COLO829 (cell line): ENCODE results near the gene NMT2.
A peak's percentile ranks its signal among the peaks of the same experiment; 100 is the strongest.

Experiments used
- DNase-seq: peaks from one replicate; pipeline ENCODE4 v3.0.0; 2012; ENCODE audit warnings: low spot score

NMT2 gene

DNA sequence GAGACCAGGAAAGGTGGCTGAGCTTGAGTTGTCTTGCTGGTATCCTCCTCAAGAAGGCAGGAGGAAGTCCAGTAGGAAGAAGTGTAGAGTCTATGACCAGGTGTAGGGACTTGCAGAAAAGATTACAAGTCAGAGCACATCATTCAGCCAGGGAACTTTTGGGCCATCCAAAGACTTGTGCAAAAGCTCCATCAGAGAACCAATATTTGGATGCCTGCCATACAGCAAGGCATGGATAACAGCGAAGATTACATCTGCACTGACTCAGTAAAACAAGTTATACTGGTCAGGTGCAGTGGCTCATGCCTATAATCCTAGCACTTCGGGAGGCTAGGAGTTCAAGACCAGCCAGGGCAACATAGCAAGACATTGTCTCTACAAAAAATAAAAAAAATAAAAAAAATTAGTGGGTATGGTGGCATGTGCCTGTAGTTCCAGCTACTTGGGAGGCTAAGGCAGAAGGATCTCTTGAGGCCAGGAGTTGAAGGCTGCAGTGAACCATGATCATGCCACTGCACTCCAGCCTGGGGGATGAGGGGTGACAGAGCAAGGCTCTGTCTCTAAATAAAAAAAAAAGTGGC lies 13.2 kb upstream of the NMT2 start:
- no peak for DNase-seq

DNA sequence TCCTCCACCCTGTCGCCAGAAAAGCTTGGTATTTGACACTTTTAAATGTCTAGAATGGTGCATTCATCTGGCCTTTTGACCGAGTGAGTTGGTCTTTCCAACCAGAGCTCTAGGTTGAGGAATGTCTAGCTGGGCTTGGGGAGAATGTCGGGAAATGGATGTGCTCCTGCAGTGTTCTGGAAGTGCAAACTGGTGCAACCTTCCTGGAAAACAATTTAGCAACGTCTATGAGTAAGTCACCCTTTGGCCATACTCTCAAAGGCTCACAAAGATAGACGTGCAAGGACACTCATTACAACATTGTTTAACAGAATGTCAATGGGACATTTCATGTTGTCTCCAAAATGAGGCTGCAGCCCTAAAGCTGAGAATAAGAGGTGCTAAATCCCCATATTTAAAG lies 12.2 kb upstream of the NMT2 start:
- no peak for DNase-seq

DNA sequence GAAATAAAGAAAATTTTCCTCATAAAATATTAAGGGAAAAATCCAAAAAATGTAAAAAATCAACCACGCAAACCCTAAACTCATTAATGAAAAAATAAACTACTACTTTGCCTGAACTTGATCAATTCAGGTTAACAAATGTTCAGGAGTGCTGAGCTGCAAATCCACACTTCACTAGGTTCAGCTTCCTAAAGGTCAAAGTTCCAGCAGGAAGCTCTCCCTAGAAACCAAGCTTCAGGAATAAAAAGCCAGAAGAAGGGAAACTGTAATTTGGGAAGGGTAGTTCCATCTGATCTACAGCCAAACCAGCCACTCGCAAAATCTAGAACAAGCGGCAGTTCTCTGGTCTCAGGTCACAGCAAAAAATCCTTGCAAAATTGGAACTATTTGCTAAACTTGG lies 7.8 kb upstream of the NMT2 start:
- no peak for DNase-seq

DNA sequence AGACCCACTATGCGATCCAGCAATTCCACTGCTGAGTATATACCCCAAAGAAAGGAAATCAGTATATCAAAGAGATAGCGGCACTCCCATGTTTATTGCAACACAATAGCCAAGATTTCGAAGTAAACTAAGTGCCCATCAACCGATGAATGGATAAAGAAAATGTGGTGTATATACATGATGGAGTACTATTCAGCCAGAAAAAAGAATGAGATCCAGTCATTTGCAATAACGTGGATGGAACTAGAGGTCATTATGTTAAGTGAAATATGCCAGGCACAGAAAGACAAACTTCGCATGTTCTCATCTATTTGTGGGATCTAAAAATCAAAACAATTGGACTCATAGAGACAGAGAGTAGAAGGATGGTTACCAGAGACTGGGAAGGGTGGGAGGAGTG lies 7.1 kb upstream of the NMT2 start:
- no peak for DNase-seq

DNA sequence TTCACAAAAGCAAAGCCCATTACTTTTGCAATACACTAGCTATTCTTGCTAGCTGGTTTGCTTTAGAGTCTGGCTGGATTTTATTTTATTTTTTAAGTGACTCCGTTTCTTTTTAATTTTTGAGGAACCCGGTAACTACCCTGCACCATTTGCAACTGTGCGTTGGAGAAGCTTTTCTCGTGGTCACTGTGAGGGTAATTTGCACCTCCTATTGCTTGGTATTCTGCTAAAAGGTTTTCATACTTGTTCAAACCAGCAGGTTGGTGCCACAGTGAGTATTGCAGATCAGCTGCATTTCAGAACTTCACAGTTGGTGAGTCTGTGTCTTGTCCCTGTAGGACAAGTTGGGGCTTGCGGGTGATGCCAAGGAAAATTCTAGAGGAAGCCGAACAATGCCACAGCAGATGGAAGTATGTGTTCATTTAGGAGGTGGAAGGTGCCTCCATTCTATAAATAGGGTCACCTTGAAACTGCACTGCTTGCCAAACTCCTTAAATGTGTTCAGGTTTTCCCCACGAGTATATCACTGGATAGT lies 3.9 kb upstream of the NMT2 start:
- no peak for DNase-seq

DNA sequence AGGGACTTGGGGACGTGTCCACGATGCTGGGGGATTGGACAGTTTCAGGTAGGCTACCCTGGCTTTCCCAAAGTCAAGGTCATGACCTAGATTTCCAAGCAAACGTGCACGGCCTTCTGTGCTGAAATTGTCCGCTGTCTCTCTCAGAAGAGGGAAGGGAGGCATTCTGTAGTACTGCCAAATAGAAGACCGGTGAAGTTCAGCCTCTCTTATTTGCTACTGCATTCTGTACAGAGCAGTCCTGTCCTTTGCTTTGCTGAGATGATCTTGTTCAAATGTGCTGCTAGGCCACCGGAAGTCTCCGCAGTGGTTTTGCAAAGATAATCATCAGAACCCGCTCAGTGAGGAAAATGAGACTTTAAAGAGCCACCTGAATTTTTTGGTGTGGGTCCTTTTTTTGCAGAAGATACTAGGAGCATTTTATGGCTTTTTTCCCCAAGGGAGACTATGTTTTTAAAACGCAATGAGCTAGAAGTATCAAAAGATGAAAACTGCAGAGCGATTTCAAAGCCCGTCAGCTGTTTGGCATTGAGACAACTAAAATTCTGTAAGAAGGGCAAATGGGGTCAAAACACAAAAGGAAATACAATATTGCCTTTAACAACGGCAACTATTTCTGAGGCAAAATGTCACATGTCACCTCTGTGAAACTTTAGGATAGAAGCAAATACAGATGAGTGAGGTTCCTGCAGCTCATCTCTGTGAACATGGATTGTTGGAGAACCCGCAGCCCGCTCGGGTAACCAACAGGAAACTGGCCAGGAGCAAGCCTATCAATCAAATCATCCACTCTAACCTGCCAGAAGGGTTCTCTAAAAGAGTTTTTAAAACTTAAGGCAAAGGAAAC lies 1.3 kb upstream of the NMT2 start:
- DNase-seq = no peak

DNA sequence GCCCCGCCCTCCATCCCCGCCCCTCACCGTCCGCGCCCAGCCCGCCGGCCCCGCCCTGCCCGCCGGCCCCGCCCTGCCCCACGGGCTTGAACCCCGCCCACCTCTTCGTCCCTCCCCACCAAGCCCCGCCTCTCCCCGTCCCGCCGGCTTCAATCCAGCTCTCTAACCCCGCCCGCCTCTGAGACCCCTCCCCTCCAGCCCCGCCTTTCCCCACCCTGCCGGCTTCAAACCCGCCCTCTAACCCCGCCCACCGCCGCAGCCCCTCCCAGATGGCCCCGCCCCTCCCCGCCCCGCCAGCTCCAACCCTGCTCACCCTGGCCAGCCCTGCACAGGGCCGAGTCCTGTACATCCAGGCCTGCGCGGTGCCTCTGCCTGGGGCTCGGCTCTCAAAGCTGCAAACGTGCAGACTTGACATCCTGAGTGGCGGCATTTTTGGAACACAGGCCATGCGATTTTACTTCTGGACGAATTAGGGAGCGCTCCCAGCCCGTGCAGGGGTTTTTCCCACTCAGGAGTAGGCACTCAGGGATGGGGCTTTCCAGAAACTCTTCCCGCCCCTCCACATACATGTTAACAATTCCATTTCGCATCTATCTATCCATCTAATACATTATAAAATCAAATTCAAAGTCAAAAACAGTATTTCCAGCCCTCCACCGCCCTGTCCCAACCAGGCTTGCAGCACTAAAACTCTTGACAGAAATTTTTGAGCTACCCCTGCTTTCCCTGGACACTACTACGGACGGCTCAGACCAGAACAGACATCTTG lies 477 bp upstream of the NMT2 start:
- DNase-seq = peak; percentile 94

DNA sequence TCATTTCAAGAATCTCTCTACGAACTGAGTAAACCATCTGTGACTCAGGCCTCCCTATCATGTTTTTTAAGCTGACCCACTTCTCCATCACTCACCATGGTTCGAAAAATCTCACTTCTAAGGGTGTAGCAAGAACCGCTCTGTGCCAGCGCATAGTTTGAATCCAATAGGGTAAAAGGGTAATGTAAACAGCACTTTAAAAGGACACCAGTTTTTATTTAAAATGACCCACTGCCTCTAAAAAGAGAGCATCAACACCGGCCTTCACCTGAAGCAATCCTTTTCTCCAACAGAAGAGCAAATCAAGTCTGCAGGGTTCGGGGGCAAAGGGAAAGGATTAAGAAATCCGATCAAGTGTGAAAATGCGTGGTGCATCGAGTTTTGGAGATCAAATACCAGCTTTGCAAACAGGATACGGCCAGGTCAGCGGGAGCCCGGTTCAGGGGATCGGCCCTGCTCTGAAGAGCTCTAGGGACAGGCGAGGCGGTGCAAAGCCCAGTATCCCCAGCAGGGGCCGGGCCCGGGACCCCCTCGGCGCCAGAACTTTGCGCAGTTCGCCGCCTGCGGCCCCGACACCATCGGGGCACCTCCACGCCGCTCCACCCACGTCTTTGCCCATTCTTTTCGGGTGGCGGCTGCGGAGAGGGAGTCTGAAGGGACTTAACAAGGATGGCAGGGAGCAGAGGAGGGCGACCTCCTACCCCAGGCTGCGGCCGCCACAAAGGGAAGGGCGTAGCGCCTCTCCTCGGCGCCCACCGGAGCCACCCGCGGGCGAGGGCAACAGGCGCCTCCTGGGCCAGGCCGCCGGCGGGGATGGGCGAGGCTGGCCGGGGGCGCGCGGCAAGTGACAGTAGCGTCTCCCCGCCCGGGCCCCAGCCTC lies 842 bp downstream of the NMT2 start:
- no peak for DNase-seq

DNA sequence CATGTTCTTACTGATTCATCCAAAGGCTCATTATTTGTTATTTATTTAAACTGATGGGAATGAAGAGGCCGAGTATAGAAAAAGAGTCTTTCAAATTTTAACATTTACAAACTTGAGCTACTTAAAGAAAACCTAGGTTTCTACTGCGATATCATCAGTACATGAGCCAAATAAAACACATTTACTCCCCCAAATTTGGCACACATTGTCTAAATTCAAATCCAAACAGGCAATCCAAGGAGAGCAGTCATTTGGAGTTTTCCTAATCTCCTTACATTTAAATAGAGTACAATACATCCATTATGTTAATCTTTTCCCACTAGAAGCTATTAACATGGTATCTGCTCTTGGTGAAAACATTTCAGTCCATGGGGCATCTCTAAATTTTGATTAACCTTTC lies 2.2 kb downstream of the NMT2 start:
- DNase-seq = no peak

DNA sequence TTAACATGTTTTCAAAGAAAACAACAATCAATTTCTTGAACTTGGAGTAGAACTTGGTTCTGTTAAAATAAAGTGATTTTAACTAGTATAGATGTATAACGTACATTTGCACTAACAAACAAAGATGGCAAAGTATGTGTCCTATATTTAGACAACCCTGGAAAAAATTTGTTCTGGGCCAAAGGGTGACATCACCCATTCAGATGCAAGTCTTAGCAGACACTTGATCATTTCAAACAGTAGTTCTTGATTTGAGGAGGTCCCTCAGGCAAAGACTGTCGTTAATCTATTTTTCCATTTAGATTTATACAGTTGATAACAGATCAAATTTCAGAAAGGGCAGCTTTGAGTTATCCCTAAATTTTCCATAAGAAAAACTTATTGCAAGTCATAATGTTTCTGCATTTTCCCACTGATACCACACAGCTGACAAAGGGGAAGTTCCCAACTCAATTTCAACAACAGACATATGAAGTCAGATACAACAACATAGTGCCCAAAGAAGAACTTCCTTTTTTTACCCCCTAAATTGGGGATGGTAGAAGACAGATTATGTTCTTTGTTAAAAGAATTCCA lies 5.2 kb downstream of the NMT2 start:
- no peak for DNase-seq

DNA sequence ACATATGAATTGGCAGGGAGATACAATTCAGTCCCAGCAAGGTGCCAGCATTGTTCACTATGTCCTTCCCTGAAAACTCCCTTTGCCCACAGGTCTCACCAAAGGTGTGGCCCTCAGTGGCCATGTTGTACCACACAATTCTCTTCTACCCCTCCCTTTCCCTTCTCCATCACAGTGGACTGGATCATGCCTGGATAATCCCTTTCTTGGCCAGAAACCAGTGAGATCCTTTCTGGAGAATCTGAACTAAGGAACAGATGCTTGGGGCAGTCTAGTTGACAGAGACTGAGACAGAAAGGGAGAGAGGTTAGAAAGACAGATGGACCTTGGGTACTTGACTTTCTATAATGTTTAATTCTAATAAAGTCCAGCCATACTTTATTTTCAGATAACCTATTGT lies 9.5 kb downstream of the NMT2 start:
- DNase-seq = no peak

DNA sequence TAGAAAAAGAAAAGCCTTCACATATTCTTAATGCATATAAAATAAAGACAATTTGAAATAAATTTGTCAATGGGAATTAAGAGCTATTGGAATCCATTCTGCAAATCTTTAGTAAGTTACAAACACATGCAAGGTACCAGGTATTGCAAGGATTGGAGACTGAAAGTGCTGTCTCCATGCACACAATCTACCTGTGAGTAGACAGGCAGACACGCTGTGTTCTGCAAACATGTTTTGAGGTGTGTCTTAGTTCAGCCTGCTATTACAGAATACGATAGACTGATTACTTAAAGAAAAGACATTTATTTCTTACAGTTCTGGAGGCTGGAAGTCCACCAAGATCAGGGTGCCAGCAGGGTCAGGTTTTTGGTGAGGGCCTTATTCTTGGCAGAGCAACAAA lies 10.0 kb downstream of the NMT2 start:
- DNase-seq = no peak

DNA sequence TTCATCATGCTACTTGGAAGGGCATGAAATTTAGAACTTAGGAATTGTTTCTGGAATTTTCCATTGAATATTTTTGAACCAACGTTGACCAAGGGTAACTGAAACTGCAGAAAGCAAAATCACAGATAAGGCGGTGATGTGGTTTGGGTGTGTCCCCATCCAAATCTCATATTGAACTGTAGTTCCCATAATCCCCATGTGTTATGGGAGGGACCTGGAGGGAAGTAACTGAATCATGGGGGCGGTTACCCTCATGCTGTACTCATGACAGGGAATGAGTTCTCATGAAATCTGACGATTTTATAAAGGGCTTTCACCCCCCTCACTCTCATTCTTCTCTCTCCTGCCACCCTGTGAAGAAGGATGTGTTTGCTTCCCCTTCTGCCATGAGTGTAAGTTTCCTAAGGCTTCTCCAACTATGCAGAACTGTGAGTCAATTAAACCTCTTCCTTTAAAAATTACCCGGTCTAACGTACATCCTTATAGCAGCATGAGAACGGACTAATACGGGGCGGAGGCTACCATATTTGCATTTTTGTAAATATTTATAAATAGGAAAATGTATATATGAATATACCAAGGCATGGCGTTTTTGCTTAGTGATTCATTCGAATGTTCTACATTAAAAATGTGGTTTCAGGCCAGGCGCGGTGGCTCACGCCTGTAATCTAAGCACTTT lies 12.4 kb downstream of the NMT2 start:
- no peak for DNase-seq

DNA sequence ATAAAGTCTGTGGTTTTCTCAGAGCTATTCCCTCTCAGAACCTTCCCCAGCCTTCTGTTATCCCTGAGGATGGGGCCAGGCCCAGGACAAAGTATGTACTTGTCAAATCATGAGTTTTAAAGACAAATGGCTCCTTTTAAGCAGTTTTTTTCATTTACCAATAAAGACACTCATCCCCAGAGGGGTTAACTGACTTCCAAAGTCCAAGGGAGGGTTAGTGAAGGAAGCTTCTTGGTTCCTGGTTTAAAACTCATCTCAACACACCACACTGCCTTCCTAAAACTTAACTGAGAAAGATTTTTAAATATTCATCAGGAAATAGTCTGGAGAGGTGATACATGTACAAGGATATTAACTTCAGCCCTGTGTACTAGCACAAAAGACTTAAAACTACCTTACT lies 15.9 kb downstream of the NMT2 start:
- no peak for DNase-seq

DNA sequence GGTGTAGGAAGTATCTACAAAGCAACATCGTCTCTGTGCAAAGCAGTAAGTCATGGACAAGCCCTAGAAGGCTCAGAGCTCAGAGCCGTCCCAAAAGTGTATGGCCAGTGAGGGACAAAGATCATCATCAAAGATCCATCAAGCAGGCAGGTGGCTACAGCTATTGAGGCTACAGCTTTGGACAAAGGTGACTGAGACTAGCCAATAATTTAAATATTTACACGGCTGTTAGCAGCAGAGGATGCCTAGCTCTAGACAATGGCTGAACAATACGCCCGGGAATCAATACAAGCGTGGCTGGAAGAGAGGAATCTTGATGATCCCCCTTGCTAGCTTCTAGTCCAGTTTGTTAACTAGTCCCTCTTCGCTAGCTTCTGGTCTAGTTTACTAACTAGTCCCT lies 17.9 kb downstream of the NMT2 start:
- no peak for DNase-seq

DNA sequence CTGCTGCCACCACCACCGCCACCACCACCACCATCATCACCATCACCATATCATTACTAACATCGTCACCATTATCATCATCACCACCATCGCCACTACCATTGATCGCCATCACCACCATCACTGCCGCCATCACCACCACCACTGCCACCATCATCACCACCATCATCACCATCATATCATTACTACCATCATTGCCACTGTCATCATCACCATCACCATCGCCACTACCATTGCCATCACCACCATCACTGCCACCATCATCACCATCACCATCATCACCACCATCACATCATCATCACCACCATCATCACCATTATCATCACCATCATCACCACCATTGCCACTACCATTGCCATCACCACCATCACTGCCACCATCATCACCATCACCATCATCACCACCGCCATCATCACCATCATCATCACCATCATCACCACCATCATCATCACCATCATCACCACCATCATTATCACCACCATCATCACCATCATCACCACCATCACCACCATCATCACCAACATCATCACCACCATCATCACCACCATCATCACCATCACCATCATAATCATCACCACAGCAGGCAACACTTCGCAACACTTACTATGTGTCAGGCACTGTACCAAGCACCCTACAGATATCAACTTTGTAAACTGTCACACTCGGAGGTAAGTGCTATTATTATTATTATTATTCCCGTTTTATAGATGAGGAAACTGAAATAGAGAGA lies 19.3 kb downstream of the NMT2 start:
- DNase-seq = no peak

DNA sequence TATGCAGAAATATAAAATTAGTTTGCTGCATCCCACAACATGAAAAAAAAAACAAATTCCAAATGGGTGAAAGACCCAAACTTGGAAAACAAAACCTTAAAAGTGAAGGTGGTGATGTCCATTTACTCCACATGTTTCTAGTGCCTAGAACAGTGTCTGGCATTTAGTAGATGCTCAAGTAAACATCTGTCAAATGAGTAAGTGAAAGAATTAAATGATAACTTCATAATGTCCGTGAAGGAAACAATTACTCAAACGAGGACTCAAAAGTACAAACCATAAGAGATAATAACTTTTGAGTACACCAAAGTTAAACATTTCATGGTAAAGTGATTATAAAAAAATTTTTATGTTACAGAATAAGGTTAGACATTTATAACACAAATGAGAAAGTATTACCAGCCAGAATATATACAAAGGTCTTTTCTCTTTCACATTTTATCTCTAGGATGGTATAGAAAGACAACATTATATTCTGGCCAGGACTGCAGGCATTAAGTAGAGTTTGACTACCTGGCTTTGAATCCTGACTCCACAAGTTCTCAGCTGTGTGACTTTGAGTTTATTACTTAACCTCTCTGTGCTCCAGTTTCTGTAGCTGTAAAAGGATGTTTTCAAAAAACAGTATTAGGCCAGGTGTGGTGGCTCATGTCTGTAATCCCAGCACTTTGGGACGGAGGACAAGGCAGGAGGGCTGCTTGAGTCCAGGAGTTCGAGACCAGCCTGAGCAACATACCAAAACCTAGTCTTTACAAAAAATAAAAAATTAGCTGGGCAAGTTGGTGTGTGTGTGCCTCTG lies 20.7 kb downstream of the NMT2 start:
- no peak for DNase-seq

DNA sequence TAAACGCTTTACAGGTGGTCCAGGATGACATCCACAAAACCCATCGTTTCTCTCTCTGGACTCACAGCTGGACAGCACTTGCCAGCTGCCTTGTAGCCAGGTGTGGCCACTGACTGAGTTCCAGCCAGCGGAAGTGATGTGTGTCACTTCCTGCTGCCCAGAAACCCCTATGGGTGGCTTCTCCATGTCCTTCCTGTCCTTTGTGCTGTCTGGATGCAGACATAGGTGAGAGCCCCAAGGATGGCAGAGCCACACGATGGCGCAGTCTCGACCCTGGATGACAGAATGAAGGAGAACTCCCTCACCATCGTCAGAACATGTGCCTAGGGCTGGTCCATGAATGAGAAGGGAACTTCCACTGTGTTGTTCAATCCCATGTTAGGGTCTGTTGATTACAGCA lies 22.1 kb downstream of the NMT2 start:
- DNase-seq = no peak

DNA sequence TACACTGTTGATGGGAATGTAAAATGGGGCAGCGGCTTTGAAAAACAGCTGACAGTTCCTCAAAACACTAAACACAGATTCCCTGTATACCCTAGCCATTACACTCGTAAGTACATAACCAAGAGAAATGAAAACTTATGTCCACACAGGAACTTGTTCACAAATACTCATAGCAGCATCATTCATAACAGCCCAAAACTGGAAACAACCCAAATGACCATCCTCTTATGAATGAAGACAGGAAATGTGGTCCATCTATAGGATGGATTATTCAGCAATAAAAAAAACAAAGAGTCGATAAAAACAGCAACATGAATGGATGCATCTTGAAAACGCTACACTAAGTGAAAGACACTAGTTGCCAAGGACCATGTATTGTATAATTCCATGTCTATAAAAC lies 23.7 kb downstream of the NMT2 start:
- no peak for DNase-seq
